SHP77 treated with DMSO at 0.1 percent for 48 hours (cell line): ENCODE measurements around the gene HLA-E.
"Not testable (repeated sequence)": the region's sequence is repeated elsewhere in the genome, so short reads cannot be mapped to it uniquely, and the experiment has no call there.

ENCODE experiments used
- DNase-seq: peaks from one replicate; lab custom pipeline; 2025; lab: John Stamatoyannopoulos, UW

Gene HLA-E

GRCh38 chr6:30489081-30490025 is at the start of gene HLA-E:
Gene HLA-E (plus strand): TSS chr6:30489509. CDS start chr6:30489532, 23 bp downstream.
- DNase-seq = no peak

- no peak for DNase-seq
These were observed 48.1 kb upstream of the HLA-E start for GRCh38 chr6:30441171-30441570.

DNA sequence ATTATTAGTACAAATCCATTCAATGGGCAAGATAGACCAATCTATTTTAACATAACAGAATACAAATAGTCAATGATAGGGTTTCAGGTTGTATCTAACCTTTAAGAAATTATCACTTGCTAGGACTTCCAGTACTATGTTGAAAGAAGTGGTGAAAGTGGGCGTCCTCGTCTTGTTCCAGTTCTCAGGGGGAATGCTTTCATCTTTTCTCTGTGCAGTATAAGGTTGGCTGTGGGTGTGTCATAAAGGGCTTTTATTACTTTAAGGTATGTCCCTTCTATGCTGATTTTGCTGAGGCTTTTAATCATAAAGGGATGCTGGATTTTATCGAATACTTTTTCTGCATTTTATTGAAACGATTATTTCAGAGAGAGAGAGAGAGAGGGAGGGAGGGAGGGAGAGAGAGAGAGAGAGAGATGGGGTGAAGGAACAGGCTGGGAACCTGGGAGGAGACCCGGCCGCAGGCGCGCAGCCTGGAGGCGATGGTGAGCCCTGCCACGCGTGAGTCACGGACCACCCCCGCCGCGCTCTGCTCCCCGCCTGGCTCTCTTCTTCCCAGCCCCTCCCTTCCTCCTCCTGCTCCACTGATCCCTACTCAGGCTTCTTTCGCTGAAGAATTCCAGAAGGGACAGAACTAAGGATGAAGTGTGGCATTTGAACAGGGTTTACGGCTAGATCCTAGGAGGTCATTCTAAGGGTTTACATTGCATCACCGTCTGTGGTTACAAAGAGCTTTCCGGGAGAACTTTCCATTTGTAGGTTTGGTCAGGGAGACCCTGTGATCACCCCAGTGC is 45.5 kb upstream of the HLA-E start:
- DNase-seq = no peak

DNA sequence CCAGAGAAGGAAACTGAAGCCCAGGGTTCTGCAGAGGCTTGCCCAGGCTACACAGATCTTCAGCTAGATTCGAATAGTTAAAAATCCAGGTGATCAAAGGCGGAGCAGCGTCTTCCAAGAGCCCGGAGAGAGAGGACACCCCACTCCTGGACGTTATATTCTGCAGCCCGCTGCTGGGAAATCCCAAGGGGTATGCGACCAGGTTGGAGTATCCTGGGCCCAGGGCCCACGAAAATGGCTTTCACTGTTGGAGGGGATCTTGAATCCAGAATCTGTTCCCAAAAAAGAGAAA is 44.9 kb upstream of the HLA-E start:
- DNase-seq = no peak

- DNase-seq = no peak
These were observed 43.0 kb upstream of the HLA-E start for GRCh38 chr6:30446259-30446658.

DNA sequence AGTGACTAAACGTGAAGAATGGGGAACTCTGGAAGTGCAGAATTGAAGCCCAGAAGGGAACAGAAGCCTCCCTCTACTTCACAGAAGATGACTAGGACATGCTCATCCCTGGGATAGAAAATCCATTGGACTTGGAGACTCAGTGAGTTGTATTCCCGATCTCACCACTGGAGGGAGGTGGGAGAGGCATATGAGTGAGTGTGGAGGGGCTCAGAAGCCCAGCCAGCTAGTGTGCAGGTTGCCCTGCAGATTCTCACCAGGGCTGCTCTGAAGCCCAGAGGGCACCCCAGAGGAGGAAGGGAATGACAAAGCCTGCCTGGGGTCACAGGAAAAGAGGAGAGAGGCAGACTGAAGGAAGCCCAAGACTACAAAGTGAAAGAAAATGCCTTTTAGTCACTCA is 42.1 kb upstream of the HLA-E start:
- no peak for DNase-seq

DNA sequence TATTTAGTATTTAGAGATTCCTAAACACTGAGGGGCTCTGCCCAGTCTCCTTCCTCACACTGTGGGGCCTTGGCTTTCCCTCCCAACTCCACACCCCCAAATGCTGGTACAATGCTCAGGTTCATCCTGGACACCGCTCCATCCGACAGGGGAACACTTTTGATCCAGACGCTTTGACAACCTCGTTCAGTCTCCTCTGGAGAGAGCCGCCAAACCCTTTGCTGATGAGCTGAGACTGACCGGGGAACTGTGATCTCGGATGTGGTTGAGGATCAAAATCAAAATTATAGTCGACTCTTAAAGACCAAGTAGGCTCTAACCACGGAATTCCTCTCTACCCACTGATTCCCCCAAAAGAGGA is 38.8 kb upstream of the HLA-E start:
- no peak for DNase-seq

- no peak for DNase-seq
These were observed 38.1 kb upstream of the HLA-E start for GRCh38 chr6:30450909-30451841.

DNA sequence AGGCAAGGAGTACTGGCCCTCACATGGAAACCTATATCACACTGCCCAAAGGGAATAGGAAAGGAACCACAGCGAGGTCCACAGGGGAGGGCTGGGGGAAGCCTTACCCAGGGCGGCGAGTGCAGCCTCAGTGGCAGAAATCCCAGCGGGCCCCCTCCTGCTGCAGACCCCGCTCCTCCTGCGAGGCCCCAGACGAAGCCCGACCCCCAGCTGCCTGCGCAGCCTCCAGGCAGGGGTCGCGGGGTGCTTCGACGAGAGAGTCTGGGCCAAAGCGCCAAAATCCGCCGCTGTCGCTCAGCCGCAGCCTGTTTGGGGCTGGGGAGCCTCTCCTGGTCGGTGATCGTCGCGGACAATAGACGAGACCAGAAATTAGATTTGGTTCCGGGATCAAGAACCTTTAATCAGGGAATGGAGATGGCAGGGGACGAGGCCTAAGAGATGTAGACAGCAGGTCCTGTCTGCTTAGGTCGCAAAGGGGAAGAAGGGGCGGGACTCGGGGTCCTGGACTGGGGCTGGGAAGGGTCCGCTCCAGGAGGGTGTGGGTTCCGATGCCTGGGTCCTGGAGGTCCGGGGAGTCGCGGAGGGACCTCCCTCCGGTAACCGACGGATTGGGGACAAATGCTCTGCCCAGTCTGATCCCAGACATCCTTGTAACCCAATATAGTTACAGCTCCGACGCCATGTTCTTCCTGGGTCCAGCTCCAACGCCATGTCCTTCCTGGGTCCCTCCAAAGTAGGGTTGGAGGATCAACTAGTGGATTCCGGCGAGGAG is 36.4 kb upstream of the HLA-E start:
- no peak for DNase-seq

DNA sequence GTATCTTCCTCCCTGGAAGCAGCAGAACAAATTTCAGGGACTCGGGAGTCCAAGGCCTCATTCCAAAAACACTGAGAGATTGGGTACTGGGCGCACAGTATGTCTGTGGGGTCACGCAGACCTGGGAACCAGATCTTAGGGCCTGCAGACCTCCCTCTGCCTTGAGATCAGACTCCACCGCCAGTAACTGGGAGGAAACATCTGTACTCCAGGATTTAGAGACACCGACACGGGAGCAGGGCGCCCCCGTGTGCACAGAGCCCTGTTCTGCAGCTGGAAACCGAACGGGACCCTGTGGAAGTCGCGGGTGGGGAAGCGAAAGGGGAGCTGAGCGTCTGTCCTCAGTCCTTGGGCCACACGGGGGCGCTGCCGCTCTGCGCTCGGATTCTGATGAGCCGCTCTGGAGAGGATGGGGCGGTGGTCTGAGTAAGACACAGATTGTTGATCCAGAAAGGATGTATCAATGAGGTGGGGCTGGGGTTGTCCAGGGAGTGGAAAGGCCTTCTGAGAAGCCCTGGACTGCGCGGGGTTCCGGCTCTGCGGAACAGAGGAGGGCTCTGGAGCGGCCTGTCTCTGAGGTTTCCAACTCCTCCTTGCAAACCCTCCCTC is 35.7 kb upstream of the HLA-E start:
- peak; percentile 40 for DNase-seq

DNA sequence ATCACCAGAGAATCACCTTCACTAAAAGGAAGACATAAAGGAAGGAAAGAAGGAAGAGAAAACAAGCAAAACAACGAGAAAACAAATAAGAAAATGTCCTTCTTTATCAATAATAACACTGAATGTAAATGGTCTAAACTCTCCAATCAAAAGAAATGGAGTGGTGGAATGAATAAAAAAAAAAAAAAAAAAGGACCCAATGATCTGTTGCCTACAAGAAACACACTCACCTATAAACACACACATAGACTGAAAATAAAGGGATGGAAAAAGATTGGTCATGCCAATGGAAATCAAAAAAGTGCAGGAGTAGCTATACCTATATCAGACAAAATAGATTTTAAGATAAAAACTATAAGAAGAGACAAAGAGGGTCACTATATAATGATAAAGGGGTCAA is 30.2 kb upstream of the HLA-E start:
- no peak for DNase-seq

DNA sequence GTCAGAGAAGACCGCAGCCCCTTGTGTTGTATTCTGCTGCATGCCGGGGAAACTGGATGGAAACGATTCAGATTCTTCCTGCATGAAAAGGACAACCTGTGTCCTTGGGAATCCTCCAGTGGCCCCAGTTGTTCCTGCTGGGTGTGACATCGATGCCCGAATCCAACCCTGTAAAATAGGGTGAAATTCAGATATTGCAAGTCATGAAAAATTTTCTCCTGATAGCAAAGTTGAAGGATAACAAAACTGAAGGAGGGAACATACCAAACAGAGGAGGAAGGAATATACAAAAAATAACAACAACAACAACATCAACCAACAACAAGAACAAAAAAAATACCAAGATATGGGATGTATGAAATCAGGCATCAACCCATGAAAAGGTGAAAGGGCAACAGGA is 28.3 kb upstream of the HLA-E start:
- DNase-seq = no peak

GRCh38 chr6:30462482-30462881 is 26.8 kb upstream of the HLA-E start:
- DNase-seq = no peak

DNA sequence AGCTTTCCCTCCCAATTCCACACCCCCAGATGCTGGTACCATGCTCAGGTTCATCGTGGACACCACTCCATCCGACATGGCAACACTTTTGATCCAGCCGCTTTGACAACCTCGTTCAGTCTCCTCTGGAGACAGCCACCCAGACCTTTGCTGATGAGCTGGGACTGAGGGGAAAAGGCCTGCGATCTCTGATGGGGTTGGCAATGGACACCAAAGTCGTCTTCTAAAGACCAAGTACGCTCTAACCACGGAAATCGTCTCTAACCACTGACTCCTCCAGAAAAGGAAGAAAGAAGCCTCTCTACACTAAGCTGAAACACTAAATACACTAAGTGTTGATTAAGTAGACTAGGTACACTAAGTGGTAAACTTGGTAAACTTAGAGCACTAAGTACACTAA is 26.1 kb upstream of the HLA-E start:
- no peak for DNase-seq

DNA sequence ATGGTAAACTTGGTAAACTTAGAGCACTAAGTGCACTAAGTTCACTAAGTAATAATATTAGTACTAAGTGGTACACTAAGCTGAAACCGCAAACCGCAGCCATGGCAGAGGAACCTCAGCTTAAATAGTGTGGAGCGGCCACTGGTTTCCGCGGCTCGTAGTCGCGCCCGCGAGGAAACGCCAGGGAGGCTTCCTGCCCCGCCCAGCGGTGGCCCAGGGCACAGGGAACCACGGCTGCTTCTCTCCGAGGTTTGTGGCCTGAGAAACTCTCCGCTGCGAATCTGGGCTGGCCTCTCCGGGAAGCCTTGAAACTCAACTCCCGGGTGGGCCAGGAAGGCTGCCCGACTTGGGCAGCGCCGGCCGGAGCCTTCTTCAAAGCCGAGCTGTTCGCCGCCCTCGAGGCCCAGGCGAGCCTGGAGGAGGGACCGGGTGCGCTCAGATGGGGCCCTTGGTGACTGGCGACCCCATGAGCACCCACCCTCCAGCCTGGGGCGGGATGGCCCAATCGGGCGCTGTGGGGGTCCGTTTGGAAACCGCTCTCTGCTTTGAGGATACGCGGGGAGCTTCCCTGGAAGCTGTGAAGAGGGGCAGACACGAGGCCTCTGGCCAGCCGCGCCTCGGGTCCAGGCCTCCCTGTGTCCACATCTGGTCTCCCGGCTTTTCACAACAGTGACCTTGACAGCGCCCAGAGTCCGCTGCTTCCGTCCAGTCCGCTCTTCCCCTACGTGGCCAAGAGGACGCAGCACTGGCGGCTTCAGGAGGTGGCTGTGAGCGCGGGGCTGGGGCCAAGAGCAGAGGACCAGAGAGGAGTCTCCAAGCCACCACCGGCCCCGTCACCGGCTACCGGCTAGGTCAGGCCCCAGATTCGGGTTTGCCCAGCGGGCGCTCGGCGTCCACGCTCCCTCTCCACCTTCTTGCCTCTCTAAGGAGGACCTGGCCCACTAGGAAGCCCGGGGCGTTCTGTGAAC is 25.4 kb upstream of the HLA-E start:
- no peak for DNase-seq

GRCh38 chr6:30465595-30466306 is 23.6 kb upstream of the HLA-E start:
- DNase-seq = no peak

GRCh38 chr6:30470968-30471367 is 18.3 kb upstream of the HLA-E start:
- DNase-seq = no peak

- DNase-seq = not testable (repeated sequence)
These were observed 14.2 kb upstream of the HLA-E start for GRCh38 chr6:30475116-30475515.

GRCh38 chr6:30480536-30481156 is 8.7 kb upstream of the HLA-E start:
- DNase-seq = no peak
